ENCODE measurements around the gene SLC29A1. TPM values are rescaled to one million over a fixed set of nuclear protein-coding genes. Genes with fewer than 3 reads are reported as not detected.

Gene SLC29A1
- total RNA-seq, 1 donor from 2014 or later, result 17.3 TPM

DNA sequence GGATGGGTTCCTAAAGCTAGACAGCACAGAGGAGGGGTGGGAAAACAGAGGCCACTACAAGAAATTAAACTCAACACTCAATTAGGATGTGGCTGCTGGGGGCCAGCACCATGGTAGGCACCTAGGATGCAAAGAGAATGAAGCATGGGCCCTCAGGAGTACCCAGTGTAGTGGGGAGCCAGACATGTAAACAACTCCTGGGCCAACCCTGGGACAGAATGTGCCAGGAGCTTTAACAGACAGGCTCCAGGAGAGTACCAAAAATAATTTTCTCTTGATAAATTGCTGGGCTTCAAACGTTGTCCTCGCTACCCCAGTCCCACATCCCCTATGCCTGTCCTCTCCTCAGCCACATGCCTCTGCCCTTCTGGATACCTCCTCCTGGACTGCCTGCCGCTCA lies 48.5 kb downstream of the SLC29A1 start:
- peaks cover 29% of the 10 kb centered on the region for H3K4me1 Mint-ChIP-seq
- no peak overlapping the region for H3K4me3 Mint-ChIP-seq
- no peaks in the 10 kb centered on the region for H3K9me3 Mint-ChIP-seq
- H3K27ac Mint-ChIP-seq, result no peak overlapping the region
- H3K36me3 Mint-ChIP-seq (ENCODE audit: low read depth), result no peaks in the 10 kb centered on the region
- POLR2A ChIA-PET, result no interaction called here
- TF ChIP-seq, protein P1, sequence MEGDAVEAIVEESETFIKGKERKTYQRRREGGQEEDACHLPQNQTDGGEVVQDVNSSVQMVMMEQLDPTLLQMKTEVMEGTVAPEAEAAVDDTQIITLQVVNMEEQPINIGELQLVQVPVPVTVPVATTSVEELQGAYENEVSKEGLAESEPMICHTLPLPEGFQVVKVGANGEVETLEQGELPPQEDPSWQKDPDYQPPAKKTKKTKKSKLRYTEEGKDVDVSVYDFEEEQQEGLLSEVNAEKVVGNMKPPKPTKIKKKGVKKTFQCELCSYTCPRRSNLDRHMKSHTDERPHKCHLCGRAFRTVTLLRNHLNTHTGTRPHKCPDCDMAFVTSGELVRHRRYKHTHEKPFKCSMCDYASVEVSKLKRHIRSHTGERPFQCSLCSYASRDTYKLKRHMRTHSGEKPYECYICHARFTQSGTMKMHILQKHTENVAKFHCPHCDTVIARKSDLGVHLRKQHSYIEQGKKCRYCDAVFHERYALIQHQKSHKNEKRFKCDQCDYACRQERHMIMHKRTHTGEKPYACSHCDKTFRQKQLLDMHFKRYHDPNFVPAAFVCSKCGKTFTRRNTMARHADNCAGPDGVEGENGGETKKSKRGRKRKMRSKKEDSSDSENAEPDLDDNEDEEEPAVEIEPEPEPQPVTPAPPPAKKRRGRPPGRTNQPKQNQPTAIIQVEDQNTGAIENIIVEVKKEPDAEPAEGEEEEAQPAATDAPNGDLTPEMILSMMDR (IDR thresholded peaks at IDR 0.05), result no peak
- H3K27me3 Mint-ChIP-seq, result peaks cover 35% of the 10 kb centered on the region
- CTCF ChIA-PET, result interaction anchor here (1.0 kb wide), 1 partner anchor 33 kb away, joined by 3 read pairs; no protein-coding TSS in a partner anchor
- intact Hi-C loops (cut with micrococcal nuclease), result no loop called here
- no peak for DNase-seq
- no peak for ATAC-seq (ENCODE audit: low read depth)

DNA sequence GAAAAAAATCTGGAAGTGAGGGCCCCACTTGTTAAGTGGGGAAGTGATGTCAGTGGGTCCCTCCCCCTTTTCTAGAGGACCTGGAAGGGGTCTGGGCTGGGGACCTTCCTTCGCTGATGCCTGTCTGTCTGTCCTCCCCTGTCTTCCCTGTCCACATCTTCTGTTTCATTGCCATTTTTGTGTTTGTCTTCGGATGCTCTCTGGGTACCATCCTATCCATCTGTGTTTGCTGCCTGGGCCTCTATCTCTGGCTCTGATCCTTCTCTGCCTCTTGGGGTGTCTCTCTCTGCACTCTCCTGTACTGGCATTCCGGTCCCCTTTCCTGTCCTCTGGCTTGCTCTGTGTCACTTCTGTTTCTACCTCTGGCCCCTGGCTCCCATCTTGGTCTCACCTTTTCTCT lies 49.1 kb downstream of the SLC29A1 start:
- H3K9me3 Mint-ChIP-seq, result no peaks in the 10 kb centered on the region
- H3K36me3 Mint-ChIP-seq (ENCODE audit: low read depth), result no peaks in the 10 kb centered on the region
- no peak overlapping the region for H3K27ac Mint-ChIP-seq
- DNase-seq (no peak), ATAC-seq (ENCODE audit: low read depth) (no peak)
- POLR2A ChIA-PET, result no interaction called here
- intact Hi-C loops (cut with micrococcal nuclease), result no loop called here
- peaks cover 24% of the 10 kb centered on the region for H3K4me1 Mint-ChIP-seq
- CTCF ChIA-PET, result interaction anchor here (1.0 kb wide), 1 partner anchor 32 kb away, joined by 3 read pairs; no protein-coding TSS in a partner anchor
- H3K4me3 Mint-ChIP-seq, result no peak overlapping the region
- H3K27me3 Mint-ChIP-seq, result peaks cover 41% of the 10 kb centered on the region
- TF ChIP-seq, protein P1 (IDR thresholded peaks at IDR 0.05), result no peak

DNA sequence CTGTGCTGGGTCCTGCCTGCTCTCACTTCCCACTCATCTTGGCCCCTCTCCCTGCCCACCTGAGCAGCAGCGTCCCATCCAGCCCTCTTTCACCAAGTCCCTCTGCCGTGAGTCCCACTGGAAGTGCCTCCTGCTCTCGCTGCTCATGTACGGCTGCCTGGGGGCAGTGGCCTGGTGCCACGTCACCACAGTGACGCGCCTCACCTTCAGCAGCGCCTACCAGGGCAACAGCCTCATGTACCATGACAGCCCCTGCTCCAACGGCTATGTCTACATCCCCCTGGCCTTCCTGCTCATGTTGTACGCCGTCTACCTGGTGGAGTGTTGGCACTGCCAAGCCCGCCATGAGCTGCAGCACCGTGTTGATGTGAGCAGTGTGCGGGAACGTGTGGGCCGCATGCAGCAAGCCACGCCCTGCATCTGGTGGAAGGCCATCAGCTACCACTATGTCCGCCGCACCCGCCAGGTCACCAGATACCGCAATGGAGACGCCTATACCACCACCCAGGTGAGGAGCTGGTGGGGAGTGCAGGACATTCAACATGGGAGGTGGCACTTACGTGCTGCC lies 49.7 kb downstream of the SLC29A1 start:
- intact Hi-C loops (cut with micrococcal nuclease), result no loop called here
- Mint-ChIP-seq H3K4me3 (no peak overlapping the region), H3K4me1 (peaks cover 19% of the 10 kb centered on the region), H3K9me3 (no peaks in the 10 kb centered on the region), H3K27me3 (peaks cover 47% of the 10 kb centered on the region), H3K36me3 (ENCODE audit: low read depth) (no peaks in the 10 kb centered on the region), H3K27ac (no peak overlapping the region)
- ATAC-seq (ENCODE audit: low read depth), result no peak
- ChIA-PET CTCF (no interaction called here), POLR2A (no interaction called here)
- TF ChIP-seq, protein P1 (IDR thresholded peaks at IDR 0.05), result no peak
- DNase-seq, result no peak

DNA sequence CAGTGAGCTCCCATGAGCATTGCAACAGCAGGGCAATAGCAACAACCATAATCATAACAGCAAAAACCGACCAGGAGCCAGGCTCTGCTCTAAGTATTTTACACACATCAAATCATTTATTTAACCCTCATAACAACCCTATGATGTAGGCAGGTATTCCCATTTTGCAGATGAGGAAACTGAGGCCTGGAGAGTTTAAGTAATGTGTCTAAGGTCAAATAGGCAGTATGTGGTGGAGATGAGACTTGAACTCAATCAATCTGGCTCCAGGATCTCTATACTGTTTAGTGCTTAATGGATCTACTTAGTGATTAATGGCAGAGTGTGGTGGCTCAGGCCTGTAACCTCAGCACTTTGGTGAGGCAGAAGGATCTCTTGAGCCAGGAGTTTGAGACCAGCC lies 50.2 kb downstream of the SLC29A1 start:
- ChIA-PET POLR2A (no interaction called here), CTCF (no interaction called here)
- DNase-seq, result no peak
- Mint-ChIP-seq H3K9me3 (no peaks in the 10 kb centered on the region), H3K36me3 (ENCODE audit: low read depth) (no peaks in the 10 kb centered on the region), H3K4me3 (no peak overlapping the region), H3K4me1 (peaks cover 18% of the 10 kb centered on the region), H3K27ac (no peak overlapping the region), H3K27me3 (peaks cover 49% of the 10 kb centered on the region)
- ATAC-seq (ENCODE audit: low read depth), result no peak
- intact Hi-C loops (cut with micrococcal nuclease), result no loop called here
- TF ChIP-seq, protein P1 (IDR thresholded peaks at IDR 0.05), result no peak

DNA sequence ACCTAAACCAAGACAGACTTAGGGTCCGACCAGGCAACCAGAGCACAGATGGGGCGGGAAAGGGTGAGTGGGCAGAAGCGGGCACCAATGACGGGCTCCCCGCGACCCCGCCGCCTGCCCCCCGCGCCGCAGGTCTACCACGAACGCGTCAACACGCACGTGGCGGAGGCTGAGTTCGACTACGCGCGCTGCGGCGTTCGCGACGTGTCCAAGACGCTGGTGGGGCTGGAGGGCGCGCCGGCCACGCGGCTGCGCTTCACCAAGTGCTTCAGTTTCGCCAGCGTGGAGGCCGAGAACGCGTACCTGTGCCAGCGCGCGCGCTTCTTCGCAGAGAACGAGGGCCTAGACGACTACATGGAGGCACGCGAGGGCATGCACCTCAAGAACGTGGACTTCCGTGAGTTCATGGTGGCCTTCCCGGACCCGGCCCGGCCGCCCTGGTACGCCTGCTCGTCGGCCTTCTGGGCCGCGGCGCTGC lies 51.9 kb downstream of the SLC29A1 start:
- POLR2A ChIA-PET, result interaction anchor here (0.5 to 0.7 kb wide), 2 partner anchors 18 to 165 kb away, joined by 3 to 5 read pairs; no protein-coding TSS in a partner anchor
- peaks cover 59% of the 10 kb centered on the region for H3K27me3 Mint-ChIP-seq

More for the DNA sequence above, 51.9 kb downstream of the SLC29A1 start:
- CTCF ChIA-PET, result interaction anchor here (1.4 to 1.5 kb wide), 2 partner anchors 8 to 30 kb away, joined by 4 to 5 read pairs; no protein-coding TSS in a partner anchor
- Mint-ChIP-seq H3K4me3 (peak overlapping the region; percentile 41), H3K27ac (no peak overlapping the region), H3K9me3 (no peaks in the 10 kb centered on the region), H3K4me1 (peaks cover 3% of the 10 kb centered on the region), H3K36me3 (ENCODE audit: low read depth) (no peaks in the 10 kb centered on the region)
- TF ChIP-seq, protein P1 (IDR thresholded peaks at IDR 0.05), result no peak
- DNase-seq (no peak), ATAC-seq (ENCODE audit: low read depth) (no peak)
- intact Hi-C loops (cut with micrococcal nuclease), result no loop called here

Data from activated B cell treated with CpG ODN at 0.5 μM for 24 hours (primary cell).